Measurements from ENCODE around the gene ASIC2.

- no peak for TF ChIP-seq GATA3 (IDR thresholded peaks at IDR 0.05; ENCODE audit: low read depth, low read length)
- TF ChIP-seq GATA2 (IDR thresholded peaks at IDR 0.05; ENCODE audit: low read depth, low read length): no peak
These were observed 48.9 kb upstream of the ASIC2 start for GRCh38 chr17:33342025-33342424.

Measured in SH-SY5Y (cell line).